Neural progenitor cell (in vitro differentiated cells): ENCODE measurements around the gene SLCO3A1. TPM values are rescaled to one million over a fixed set of nuclear protein-coding genes. Genes with fewer than 3 reads are reported as not detected.
"Not testable (repeated sequence)": the region's sequence is repeated elsewhere in the genome, so short reads cannot be mapped to it uniquely, and the experiment has no call there.

Experiments used
- DNase-seq: peaks from one replicate; pipeline ENCODE4 v3.0.0-alpha.2; 2016; ENCODE audit warnings: low spot score
- H2AFZ ChIP-seq: fragments of 200-600 bp; sonication (generic); replicated peaks from 2 replicates; pipeline ENCODE4 v1.6.1; 2016; ENCODE audit warnings: antibody characterized with exemption
- H3F3A ChIP-seq: fragments of 200-600 bp; sonication (generic); 2 replicates; pipeline ENCODE4 v1.6.1; 2016; ENCODE audit warnings: antibody characterized with exemption, low read depth
- H3K27ac ChIP-seq: fragments of 200-600 bp; sonication (generic); 2 replicates; pipeline ENCODE4 v1.5.1; 2016; ENCODE audit warnings: mild to moderate bottlenecking
- H3K27me3 ChIP-seq: fragments of 200-600 bp; sonication (generic); 2 replicates; pipeline ENCODE4 v1.6.1; 2016; ENCODE audit warnings: mild to moderate bottlenecking, moderate library complexity
- H3K36me3 ChIP-seq: fragments of 200-600 bp; sonication (generic); 2 replicates; pipeline ENCODE4 v1.5.1; 2016
- H3K4me1 ChIP-seq: fragments of 200-600 bp; sonication (generic); 2 replicates; pipeline ENCODE4 v1.6.1; 2016; ENCODE audit warnings: mixed run types
- H3K4me2 ChIP-seq: fragments of 200-600 bp; sonication (generic); 2 replicates; pipeline ENCODE4 v1.6.1; 2016
- H3K4me3 ChIP-seq: fragments of 200-600 bp; sonication (generic); 2 replicates; pipeline ENCODE4 v1.5.1; 2016
- H3K79me2 ChIP-seq: fragments of 200-600 bp; sonication (generic); 2 replicates; pipeline ENCODE4 v1.6.1; 2016; ENCODE audit warnings: low read depth
- H3K9ac ChIP-seq: fragments of 200-600 bp; sonication (generic); 2 replicates; pipeline ENCODE4 v1.6.1; 2016
- H3K9me3 ChIP-seq: fragments of 200-600 bp; sonication (generic); 2 replicates; pipeline ENCODE4 v1.5.1; 2016; ENCODE audit warnings: low read depth
- H4K20me1 ChIP-seq: fragments of 200-600 bp; sonication (generic); 2 replicates; pipeline ENCODE4 v1.6.1; 2016; ENCODE audit warnings: low read depth
- H3K27ac Mint-ChIP-seq: 3 replicates; pipeline ENCODE4 v1.8.0; 2021; ENCODE audit warnings: mixed read lengths
- H3K27me3 Mint-ChIP-seq: 2 replicates; pipeline ENCODE4 v1.8.0; 2022; ENCODE audit warnings: low read depth, mild to moderate bottlenecking, inconsistent platforms, moderate library complexity, mixed read lengths; ENCODE audit not compliant: insufficient read depth
- H3K36me3 Mint-ChIP-seq: 3 replicates; pipeline ENCODE4 v1.8.0; 2021; ENCODE audit warnings: mixed read lengths
- H3K4me1 Mint-ChIP-seq: 3 replicates; pipeline ENCODE4 v1.8.0; 2021; ENCODE audit warnings: mixed read lengths
- H3K4me3 Mint-ChIP-seq: 3 replicates; pipeline ENCODE4 v1.8.0; 2021; ENCODE audit warnings: mild to moderate bottlenecking, moderate library complexity, mixed read lengths
- H3K9me3 Mint-ChIP-seq: 3 replicates; pipeline ENCODE4 v1.8.0; 2020; ENCODE audit warnings: mixed read lengths
- EZH2 ChIP-seq: fragments of 200-600 bp; sonication (generic); IDR thresholded peaks from 2 replicates; pipeline ENCODE4 v1.6.1; 2017; ENCODE audit warnings: antibody characterized with exemption, mild to moderate bottlenecking, moderate library complexity
- EZH2phosphoT487 ChIP-seq: fragments of 200-600 bp; sonication (generic); IDR thresholded peaks from 2 replicates; pipeline ENCODE4 v1.6.1; 2017; ENCODE audit warnings: antibody characterized with exemption
- total RNA-seq: library from RNA; depleted of rRNA; stranded (reverse); fragments of >200 nt; gene quantifications from 2 replicates; pipeline ENCODE4 v1.2.3, GENCODE V29; 2015; ENCODE audit warnings: low replicate concordance
- TF ChIP-seq, protein P1 (sequence below): fragments of 200-600 bp; sonication (generic); IDR thresholded peaks from 2 replicates; pipeline ENCODE4 v1.5.1; 2017; ENCODE audit warnings: antibody characterized with exemption, mild to moderate bottlenecking

Gene SLCO3A1
- total RNA-seq, 1 donor from 2014 or later, result 6.6 TPM

GRCh38 chr15:92200891-92201290 lies 347.4 kb downstream of the SLCO3A1 start:
- Mint-ChIP-seq H3K36me3 (no peaks in the 10 kb centered on the region), H3K27ac (no peak overlapping the region), H3K4me1 (peaks cover 15% of the 10 kb centered on the region), H3K4me3 (no peak overlapping the region), H3K9me3 (peaks cover 9% of the 10 kb centered on the region), H3K27me3 (peaks cover 10% of the 10 kb centered on the region)
- peaks cover 23% of the 10 kb centered on the region for H3K4me1 ChIP-seq
- no peak overlapping the region for H3K4me2 ChIP-seq
- H2AFZ ChIP-seq, result no peak overlapping the region
- DNase-seq, result no peak
- no peaks in the 10 kb centered on the region for H3K36me3 ChIP-seq
- no peak for TF ChIP-seq EZH2
- TF ChIP-seq EZH2phosphoT487, result no peak
- TF ChIP-seq, protein P1, sequence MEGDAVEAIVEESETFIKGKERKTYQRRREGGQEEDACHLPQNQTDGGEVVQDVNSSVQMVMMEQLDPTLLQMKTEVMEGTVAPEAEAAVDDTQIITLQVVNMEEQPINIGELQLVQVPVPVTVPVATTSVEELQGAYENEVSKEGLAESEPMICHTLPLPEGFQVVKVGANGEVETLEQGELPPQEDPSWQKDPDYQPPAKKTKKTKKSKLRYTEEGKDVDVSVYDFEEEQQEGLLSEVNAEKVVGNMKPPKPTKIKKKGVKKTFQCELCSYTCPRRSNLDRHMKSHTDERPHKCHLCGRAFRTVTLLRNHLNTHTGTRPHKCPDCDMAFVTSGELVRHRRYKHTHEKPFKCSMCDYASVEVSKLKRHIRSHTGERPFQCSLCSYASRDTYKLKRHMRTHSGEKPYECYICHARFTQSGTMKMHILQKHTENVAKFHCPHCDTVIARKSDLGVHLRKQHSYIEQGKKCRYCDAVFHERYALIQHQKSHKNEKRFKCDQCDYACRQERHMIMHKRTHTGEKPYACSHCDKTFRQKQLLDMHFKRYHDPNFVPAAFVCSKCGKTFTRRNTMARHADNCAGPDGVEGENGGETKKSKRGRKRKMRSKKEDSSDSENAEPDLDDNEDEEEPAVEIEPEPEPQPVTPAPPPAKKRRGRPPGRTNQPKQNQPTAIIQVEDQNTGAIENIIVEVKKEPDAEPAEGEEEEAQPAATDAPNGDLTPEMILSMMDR, result no peak
- H3K27ac ChIP-seq, result no peak overlapping the region
- no peaks in the 10 kb centered on the region for H3K79me2 ChIP-seq
- no peaks in the 10 kb centered on the region for H3K27me3 ChIP-seq
- H4K20me1 ChIP-seq, result no peaks in the 10 kb centered on the region
- H3K9me3 ChIP-seq, result no peaks in the 10 kb centered on the region
- peaks cover 27% of the 10 kb centered on the region for H3F3A ChIP-seq
- H3K4me3 ChIP-seq, result no peak overlapping the region
- H3K9ac ChIP-seq, result no peak overlapping the region

DNA sequence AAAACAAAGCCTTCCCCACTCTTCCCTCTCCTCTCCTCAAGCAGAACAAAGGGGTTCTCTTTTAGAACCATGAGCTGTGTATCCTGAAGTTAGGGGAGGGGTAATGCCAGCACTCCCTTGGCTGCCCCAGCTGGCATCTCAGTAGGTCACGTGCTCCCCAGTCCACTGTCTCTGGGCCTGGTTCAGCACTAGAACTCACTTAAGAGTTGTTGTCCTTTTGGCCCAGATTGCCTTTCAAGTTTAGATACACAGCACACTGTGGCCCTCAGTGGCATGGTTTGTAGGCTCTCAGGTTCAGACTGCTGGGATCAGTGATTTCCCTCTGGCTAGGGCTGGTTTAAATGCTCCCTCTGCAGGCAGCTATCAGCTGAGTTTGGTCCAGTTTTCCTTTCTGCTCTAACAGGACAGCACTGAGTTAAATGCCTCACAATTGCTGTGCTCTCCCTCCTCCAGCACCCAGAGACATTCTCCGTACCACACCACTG lies 351.8 kb downstream of the SLCO3A1 start:
- H3K9ac ChIP-seq, result no peak overlapping the region
- no peak overlapping the region for H3K4me3 ChIP-seq
- peaks cover 11% of the 10 kb centered on the region for H3K27me3 Mint-ChIP-seq
- DNase-seq, result peak; percentile 49
- H3F3A ChIP-seq, result no peaks in the 10 kb centered on the region
- no peaks in the 10 kb centered on the region for H3K36me3 ChIP-seq
- H3K36me3 Mint-ChIP-seq, result no peaks in the 10 kb centered on the region
- H3K9me3 Mint-ChIP-seq, result peaks cover 12% of the 10 kb centered on the region
- TF ChIP-seq, protein P1, result peak; percentile 49
- TF ChIP-seq EZH2, result no peak
- H3K4me1 ChIP-seq, result peaks cover 4% of the 10 kb centered on the region
- no peaks in the 10 kb centered on the region for H3K9me3 ChIP-seq
- no peak overlapping the region for H3K4me3 Mint-ChIP-seq
- H3K27ac ChIP-seq, result no peak overlapping the region
- no peaks in the 10 kb centered on the region for H3K79me2 ChIP-seq
- no peak overlapping the region for H3K27ac Mint-ChIP-seq
- no peaks in the 10 kb centered on the region for H3K4me1 Mint-ChIP-seq
- peak overlapping the region; percentile 70 for H2AFZ ChIP-seq
- no peaks in the 10 kb centered on the region for H3K27me3 ChIP-seq
- H4K20me1 ChIP-seq, result no peaks in the 10 kb centered on the region
- no peak overlapping the region for H3K4me2 ChIP-seq

GRCh38 chr15:92207601-92208000 lies 354.1 kb downstream of the SLCO3A1 start:
- H3K4me1 Mint-ChIP-seq, H3K27me3 Mint-ChIP-seq, H4K20me1 ChIP-seq, H3K36me3 Mint-ChIP-seq, H3K4me1 ChIP-seq, H3K9me3 Mint-ChIP-seq, H3K4me3 ChIP-seq, H3K9me3 ChIP-seq, H3K79me2 ChIP-seq, DNase-seq, H3K27me3 ChIP-seq, H3K9ac ChIP-seq, H3K27ac ChIP-seq, H3K27ac Mint-ChIP-seq, H3K36me3 ChIP-seq, H3F3A ChIP-seq, H3K4me3 Mint-ChIP-seq, H2AFZ ChIP-seq, H3K4me2 ChIP-seq: not testable (repeated sequence)
